Astrocyte of the cerebellum (primary cell): ENCODE data around the gene FAM237B.
A peak's percentile ranks its signal among the peaks of the same experiment; 100 is the strongest.

Experiments used
- DNase-seq: peaks from one replicate; pipeline ENCODE4 v3.0.0-alpha.2; 2011; ENCODE audit warnings: low read depth
- H3K4me3 ChIP-seq: 2 replicates; pipeline ENCODE4 v1.5.1; 2011; ENCODE audit warnings: mild to moderate bottlenecking, low read depth, low read length, moderate library complexity
- CTCF ChIP-seq: IDR thresholded peaks from 2 replicates; pipeline ENCODE4 v1.5.1; 2012; ENCODE audit warnings: low read length, low read depth, moderate library complexity, mild to moderate bottlenecking; ENCODE audit errors: missing control alignments
- in situ Hi-C: cut with HindIII; loops from 2 replicates; pipeline ENCODE4 v1.10.0; 2017; ENCODE audit warnings: low sequenced_read_pairs

FAM237B gene

GRCh38 chr7:90320418-90320800 is 695 bp downstream of the FAM237B start:
- H3K4me3 ChIP-seq, result peak overlapping the region; percentile 35
- DNase-seq, result no peak
- no peak for TF ChIP-seq CTCF

GRCh38 chr7:90320014-90320413 is 1.1 kb downstream of the FAM237B start:
- TF ChIP-seq CTCF, result no peak
- in situ Hi-C loops, result no loop called here

More at GRCh38 chr7:90320418-90320800, 695 bp downstream of the FAM237B start:
- in situ Hi-C loops, result no loop called here

GRCh38 chr7:90313907-90314306 is 7.2 kb downstream of the FAM237B start:
- in situ Hi-C loops, result no loop called here
- no peak overlapping the region for H3K4me3 ChIP-seq
- DNase-seq, result no peak
- TF ChIP-seq CTCF, result no peak

More at GRCh38 chr7:90320014-90320413, 1.1 kb downstream of the FAM237B start:
- H3K4me3 ChIP-seq, result no peak overlapping the region
- DNase-seq, result no peak

- no peak overlapping the region for H3K4me3 ChIP-seq
- DNase-seq, result peak; percentile 5
- TF ChIP-seq CTCF, result peak; percentile 21
- in situ Hi-C loops, result no loop called here
Measured at GRCh38 chr7:90312745-90313144, 8.4 kb downstream of the FAM237B start.

GRCh38 chr7:90311175-90311574 is 9.9 kb downstream of the FAM237B start:
- in situ Hi-C loops, result no loop called here
- TF ChIP-seq CTCF, result no peak
- no peak for DNase-seq
- no peak overlapping the region for H3K4me3 ChIP-seq

GRCh38 chr7:90309872-90310271 is 11.2 kb downstream of the FAM237B start:
- in situ Hi-C loops, result no loop called here
- H3K4me3 ChIP-seq, result no peak overlapping the region
- no peak for TF ChIP-seq CTCF
- no peak for DNase-seq

GRCh38 chr7:90303241-90303640 is 17.9 kb downstream of the FAM237B start:
- no peak for TF ChIP-seq CTCF
- no peak for DNase-seq
- in situ Hi-C loops, result no loop called here
- H3K4me3 ChIP-seq, result no peak overlapping the region
